GM18511 (cell line): ENCODE results near the gene ANTXR1.
"Not testable (repeated sequence)": the region's sequence is repeated elsewhere in the genome, so short reads cannot be mapped to it uniquely, and the experiment has no call there.

Experiments used
- ATAC-seq: cut with Tn5 transposase; IDR thresholded peaks from one replicate; pipeline ENCODE4 v1.9.1; 2021; ENCODE audit warnings: mild to moderate bottlenecking, moderate library complexity; ENCODE audit not compliant: unreplicated experiment

The ANTXR1 gene

GRCh38 chr2:69223759-69224511 is 211.0 kb downstream of the ANTXR1 start:
- no peak for ATAC-seq

GRCh38 chr2:69224512-69224837 is 211.5 kb downstream of the ANTXR1 start:
- ATAC-seq = no peak

- no peak for ATAC-seq
Observed at GRCh38 chr2:69225933-69226332, 213.0 kb downstream of the ANTXR1 start.

GRCh38 chr2:69226903-69227302 is 213.9 kb downstream of the ANTXR1 start:
- ATAC-seq = no peak

GRCh38 chr2:69227716-69228115 is 214.7 kb downstream of the ANTXR1 start:
- no peak for ATAC-seq

- not testable (repeated sequence) for ATAC-seq
Observed at GRCh38 chr2:69230946-69231345, 218.0 kb downstream of the ANTXR1 start.

- ATAC-seq = no peak
Observed at GRCh38 chr2:69231612-69232277, 218.8 kb downstream of the ANTXR1 start.

GRCh38 chr2:69235835-69236234 is 222.9 kb downstream of the ANTXR1 start:
- not testable (repeated sequence) for ATAC-seq

GRCh38 chr2:69237070-69237670 is 224.2 kb downstream of the ANTXR1 start:
- ATAC-seq = no peak

GRCh38 chr2:69238449-69239031 is 225.6 kb downstream of the ANTXR1 start:
- no peak for ATAC-seq

GRCh38 chr2:69241093-69241492 is 228.1 kb downstream of the ANTXR1 start:
- ATAC-seq = no peak

GRCh38 chr2:69241664-69242514 is 228.9 kb downstream of the ANTXR1 start:
- no peak for ATAC-seq

- ATAC-seq = no peak
Observed at GRCh38 chr2:69242651-69243051, 229.7 kb downstream of the ANTXR1 start.

- no peak for ATAC-seq
Observed at GRCh38 chr2:69243652-69244051, 230.7 kb downstream of the ANTXR1 start.

- ATAC-seq = no peak
Observed at GRCh38 chr2:69244882-69245281, 231.9 kb downstream of the ANTXR1 start.

- no peak for ATAC-seq
Observed at GRCh38 chr2:69247583-69247982, 234.6 kb downstream of the ANTXR1 start.

GRCh38 chr2:69248232-69248631 is 235.3 kb downstream of the ANTXR1 start:
- no peak for ATAC-seq

GRCh38 chr2:69250981-69251380 is 238.0 kb downstream of the ANTXR1 start:
- no peak for ATAC-seq

- ATAC-seq = no peak
Observed at GRCh38 chr2:69251943-69252342, 239.0 kb downstream of the ANTXR1 start.

- no peak for ATAC-seq
Observed at GRCh38 chr2:69253112-69253511, 240.1 kb downstream of the ANTXR1 start.
